Activated T-cell treated with anti-CD3 and anti-CD28 coated beads, Interleukin-2, amount 50 U/mL, for 4 hours (primary cell): Measurements from ENCODE around the gene SHISA7. TPM values are rescaled to one million over a fixed set of nuclear protein-coding genes. Genes with fewer than 3 reads are reported as not detected.
"Not testable (repeated sequence)": the region's sequence is repeated elsewhere in the genome, so short reads cannot be mapped to it uniquely, and the experiment has no call there.

ENCODE experiments used
- ATAC-seq, 2 donors: fragments of 200-7000 bp; cut with Tn5 transposase; one replicate each; pipeline ENCODE4 v1.10.0; 2021
- DNase-seq: peaks from one replicate; pipeline ENCODE4 v3.0.0-alpha.2; 2020
- H3K27me3 Mint-ChIP-seq: one replicate; pipeline ENCODE4 v1.8.0; 2021; ENCODE audit warnings: low read depth, mixed read lengths
- H3K36me3 Mint-ChIP-seq: one replicate; pipeline ENCODE4 v1.8.0; 2022; ENCODE audit warnings: mixed read lengths; ENCODE audit not compliant: insufficient read depth
- H3K4me1 Mint-ChIP-seq: one replicate; pipeline ENCODE4 v1.8.0; 2021; ENCODE audit warnings: low read depth, mixed read lengths
- H3K4me3 Mint-ChIP-seq: one replicate; pipeline ENCODE4 v1.8.0; 2021; ENCODE audit warnings: mild to moderate bottlenecking, moderate library complexity, mixed read lengths
- H3K9me3 Mint-ChIP-seq: one replicate; pipeline ENCODE4 v1.8.0; 2021; ENCODE audit warnings: mixed read lengths
- total RNA-seq, 3 donors: library from RNA; stranded (reverse); gene quantifications; one replicate each; pipeline ENCODE4 v1.2.1, GENCODE V29; 2021

Gene SHISA7
- total RNA-seq, 3 donors from 2014 or later: not detected

DNA sequence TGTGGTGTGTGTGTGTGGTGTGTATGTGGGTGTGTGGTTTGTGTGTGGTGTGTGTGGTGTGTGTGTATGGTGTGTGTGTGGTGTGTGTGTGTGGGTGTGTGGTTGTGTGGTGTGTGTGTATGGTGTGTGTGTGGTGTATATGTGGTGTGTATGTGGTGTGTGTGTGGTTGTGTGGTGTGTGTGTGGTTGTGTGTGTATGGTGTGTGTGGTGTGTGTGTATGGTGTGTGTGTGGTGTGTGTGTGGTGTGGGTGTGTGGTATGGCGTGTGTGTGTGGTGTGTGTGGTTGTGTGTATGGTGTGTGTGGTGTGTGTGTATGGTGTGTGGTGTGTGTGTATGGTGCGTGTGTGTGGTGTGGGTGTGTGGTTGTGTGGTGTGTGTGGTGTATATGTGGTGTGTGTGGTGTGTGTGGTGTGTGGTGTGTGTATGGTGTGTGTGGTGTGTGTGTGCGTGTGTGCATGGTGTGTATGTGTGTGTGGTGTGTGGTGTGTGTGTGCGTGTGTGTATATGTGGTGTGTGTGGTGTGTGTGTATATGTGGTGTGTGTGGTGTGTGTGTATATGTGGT is 8.7 kb downstream of the SHISA7 start:
- H3K4me3 Mint-ChIP-seq: no peak overlapping the region
- H3K9me3 Mint-ChIP-seq: no peaks in the 10 kb centered on the region
- ATAC-seq (no peak), DNase-seq (no peak)
- no peaks in the 10 kb centered on the region for H3K36me3 Mint-ChIP-seq
- H3K4me1 Mint-ChIP-seq: no peaks in the 10 kb centered on the region
- H3K27me3 Mint-ChIP-seq: peaks cover 56% of the 10 kb centered on the region

DNA sequence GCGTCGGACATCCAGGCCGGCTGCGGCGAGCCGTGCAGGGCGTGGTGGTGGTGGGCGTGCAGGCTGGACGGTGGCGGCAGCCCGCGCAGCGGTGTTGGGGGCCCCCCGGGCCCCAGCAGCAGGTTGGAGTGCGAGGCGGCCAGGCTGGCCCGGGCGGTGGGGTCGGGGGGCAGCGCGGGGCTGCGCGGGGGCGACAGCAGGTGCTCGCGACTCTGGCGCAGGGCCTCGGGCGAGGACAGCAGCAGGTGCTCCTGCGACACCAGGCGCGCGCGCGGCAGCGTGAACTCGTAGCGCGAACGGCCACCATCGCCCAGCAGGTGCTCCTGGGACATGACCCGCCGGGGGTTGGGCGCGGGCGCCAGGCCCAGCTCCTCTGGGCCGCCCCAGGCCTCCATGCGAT is 9.8 kb downstream of the SHISA7 start:
- Mint-ChIP-seq H3K36me3 (no peaks in the 10 kb centered on the region), H3K9me3 (no peaks in the 10 kb centered on the region), H3K27me3 (peaks cover 53% of the 10 kb centered on the region), H3K4me1 (no peaks in the 10 kb centered on the region), H3K4me3 (no peak overlapping the region)
- ATAC-seq (no peak), DNase-seq (no peak)

DNA sequence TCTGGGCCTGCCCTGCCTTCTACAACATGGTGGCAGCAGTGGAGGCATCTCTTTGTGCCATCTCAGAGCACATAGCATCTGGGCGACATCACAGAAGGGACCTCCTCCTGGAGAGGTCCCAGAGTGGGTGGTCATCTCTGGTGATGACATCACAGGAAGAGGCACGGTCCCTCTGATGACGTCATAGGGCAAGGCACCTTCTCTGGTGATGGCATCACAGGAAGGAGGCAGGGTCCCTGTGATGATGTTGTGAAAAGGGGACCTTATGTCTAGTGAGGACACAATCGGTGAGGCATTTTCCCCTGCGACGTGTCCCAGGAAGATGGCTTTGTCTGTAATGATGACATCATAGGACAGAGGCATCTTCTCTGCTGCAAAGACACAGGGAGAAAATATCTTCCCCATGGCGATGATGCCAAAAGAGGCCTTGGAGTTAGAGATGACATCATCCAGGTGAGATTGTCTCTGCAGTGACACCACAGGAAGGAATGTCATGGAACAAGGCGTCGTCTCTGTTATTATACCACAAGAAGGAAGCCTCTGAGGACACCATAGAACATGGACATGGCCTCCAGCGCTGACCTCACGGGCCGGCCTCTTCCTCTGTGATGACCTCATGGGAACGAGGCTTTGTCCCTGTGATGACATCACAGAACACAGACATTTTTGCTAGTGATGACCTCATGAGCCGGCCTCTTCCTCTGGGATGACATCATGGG is 10.7 kb downstream of the SHISA7 start:
- no peaks in the 10 kb centered on the region for H3K4me1 Mint-ChIP-seq
- peaks cover 50% of the 10 kb centered on the region for H3K27me3 Mint-ChIP-seq
- H3K36me3 Mint-ChIP-seq: no peaks in the 10 kb centered on the region
- DNase-seq (no peak), ATAC-seq (no peak)
- no peaks in the 10 kb centered on the region for H3K9me3 Mint-ChIP-seq
- no peak overlapping the region for H3K4me3 Mint-ChIP-seq

DNA sequence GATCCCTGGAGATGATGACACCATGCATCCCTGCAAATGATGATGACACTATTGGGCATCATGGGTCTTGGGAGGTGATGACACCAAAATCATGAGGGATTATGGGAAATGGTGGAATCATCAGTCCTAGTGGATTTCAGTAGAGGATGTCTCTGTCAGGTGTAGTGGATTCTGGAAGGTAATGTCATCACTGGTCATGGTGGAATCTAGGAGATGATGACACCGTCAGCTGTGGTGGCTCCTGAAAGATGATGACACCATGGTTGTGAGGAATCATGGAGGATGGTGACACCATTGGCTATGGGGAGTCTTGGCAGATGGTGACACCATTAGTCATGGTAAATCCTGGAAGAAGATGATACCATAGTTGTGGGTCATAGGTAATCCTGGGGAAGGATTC is 11.9 kb downstream of the SHISA7 start:
- peaks cover 40% of the 10 kb centered on the region for H3K27me3 Mint-ChIP-seq
- no peaks in the 10 kb centered on the region for H3K4me1 Mint-ChIP-seq
- no peaks in the 10 kb centered on the region for H3K36me3 Mint-ChIP-seq
- DNase-seq: no peak
- ATAC-seq: no peak
- no peaks in the 10 kb centered on the region for H3K9me3 Mint-ChIP-seq
- no peak overlapping the region for H3K4me3 Mint-ChIP-seq

DNA sequence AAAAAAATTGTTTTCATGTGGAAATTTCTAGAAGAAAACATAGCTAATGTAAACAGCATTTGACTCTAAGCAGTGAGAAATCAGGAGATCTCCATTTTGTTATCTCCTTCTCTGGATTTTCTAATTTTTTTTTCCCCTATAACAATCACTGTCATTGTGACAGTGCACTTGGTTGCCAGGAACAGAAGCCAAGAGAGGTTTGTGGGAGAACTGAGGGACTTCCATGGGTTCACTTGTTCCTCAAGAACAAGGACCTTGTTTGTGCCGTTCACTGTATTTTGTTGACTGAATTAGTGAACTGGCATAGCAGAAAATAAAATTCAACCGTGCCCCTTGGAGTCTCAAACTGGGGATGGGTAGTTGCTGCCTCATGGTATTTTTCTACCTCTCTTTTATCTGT is 17.1 kb downstream of the SHISA7 start:
- DNase-seq: no peak
- H3K4me3 Mint-ChIP-seq: no peak overlapping the region
- H3K36me3 Mint-ChIP-seq: no peaks in the 10 kb centered on the region
- peaks cover 28% of the 10 kb centered on the region for H3K27me3 Mint-ChIP-seq
- no peak for ATAC-seq
- peaks cover 10% of the 10 kb centered on the region for H3K4me1 Mint-ChIP-seq
- no peaks in the 10 kb centered on the region for H3K9me3 Mint-ChIP-seq

DNA sequence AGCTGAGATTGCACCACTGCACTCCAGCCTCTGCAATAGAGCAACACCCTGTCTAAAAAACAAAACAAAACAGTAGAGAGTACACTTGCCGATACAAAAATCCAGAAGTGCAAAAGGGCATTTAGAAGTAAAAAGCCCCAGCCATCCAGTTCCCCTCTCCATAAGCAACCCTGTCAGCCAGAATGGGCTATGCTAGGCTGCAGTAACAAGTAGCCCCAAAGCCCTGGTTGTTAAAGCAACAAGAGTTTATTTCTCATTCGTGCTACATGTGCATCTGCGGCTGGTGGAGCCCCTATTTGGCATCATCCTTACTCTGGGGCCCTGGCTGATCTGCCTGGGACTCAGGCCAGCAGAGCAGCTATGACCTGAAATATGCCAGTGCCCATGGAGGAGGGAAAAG is 18.6 kb downstream of the SHISA7 start:
- Mint-ChIP-seq H3K27me3 (peaks cover 17% of the 10 kb centered on the region), H3K9me3 (no peaks in the 10 kb centered on the region), H3K4me1 (peaks cover 21% of the 10 kb centered on the region), H3K4me3 (no peak overlapping the region), H3K36me3 (no peaks in the 10 kb centered on the region)
- no peak for DNase-seq
- ATAC-seq: no peak

DNA sequence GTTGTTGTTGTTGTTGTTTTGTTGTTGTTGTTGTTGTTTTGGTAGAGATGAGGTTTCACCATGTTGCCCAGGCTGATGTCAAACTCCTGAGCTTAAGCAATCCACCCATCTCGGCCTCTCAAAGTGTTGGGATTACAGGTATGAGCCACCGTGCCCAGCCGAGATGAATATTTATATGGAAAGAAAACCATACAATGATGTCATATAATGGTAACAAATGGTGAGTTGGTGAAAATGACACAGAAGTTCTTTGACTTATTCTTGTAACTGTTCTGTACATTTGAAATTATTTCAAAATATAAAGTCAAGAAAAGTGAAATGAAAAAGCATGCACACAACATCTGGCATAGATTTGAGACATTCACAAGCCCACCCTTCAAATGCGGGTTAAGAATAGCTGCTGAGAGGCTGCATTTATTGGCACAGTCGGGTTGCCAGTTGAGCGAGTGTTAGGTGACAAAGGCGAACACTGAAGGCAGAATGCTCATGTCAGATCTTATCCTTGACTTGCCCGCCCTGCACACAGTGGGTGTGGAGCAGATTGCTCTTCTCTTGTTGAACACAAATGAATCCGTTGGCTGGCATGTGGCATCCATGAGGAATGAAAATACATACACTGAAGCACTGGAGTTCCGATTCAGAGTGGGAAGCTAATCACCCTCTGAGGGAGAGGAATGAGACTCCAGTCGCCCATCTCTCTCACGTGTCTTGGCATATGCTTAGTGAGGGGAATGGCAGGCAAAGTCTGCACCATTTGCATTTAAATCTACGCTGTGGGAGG is 19.7 kb downstream of the SHISA7 start:
- Mint-ChIP-seq H3K9me3 (no peaks in the 10 kb centered on the region), H3K4me1 (peaks cover 23% of the 10 kb centered on the region), H3K27me3 (peaks cover 9% of the 10 kb centered on the region), H3K4me3 (no peak overlapping the region), H3K36me3 (no peaks in the 10 kb centered on the region)
- DNase-seq (no peak), ATAC-seq (no peak)

DNA sequence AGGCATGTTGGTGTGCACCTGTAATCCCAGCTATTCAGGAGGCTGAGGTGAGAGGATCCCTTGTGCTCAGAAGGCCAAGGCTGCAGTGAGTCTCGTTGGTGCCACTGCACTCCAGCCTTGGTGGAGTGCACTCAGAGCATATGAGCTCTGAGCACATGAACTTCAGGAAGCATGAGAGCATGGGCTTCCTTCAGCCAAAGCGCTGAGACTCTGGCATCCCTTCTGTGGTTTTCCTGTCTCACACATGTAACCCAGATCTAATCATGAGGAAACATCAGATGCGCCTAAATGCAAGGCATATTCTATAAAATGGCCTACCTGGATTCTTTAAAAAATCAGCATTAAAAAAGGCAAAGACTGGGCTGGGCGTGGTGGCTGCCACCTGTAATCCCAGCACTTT is 21.8 kb downstream of the SHISA7 start:
- ATAC-seq: peak in 1 of 2 donors; percentile 23
- H3K4me1 Mint-ChIP-seq: peaks cover 28% of the 10 kb centered on the region
- H3K4me3 Mint-ChIP-seq: not testable (repeated sequence)

DNA sequence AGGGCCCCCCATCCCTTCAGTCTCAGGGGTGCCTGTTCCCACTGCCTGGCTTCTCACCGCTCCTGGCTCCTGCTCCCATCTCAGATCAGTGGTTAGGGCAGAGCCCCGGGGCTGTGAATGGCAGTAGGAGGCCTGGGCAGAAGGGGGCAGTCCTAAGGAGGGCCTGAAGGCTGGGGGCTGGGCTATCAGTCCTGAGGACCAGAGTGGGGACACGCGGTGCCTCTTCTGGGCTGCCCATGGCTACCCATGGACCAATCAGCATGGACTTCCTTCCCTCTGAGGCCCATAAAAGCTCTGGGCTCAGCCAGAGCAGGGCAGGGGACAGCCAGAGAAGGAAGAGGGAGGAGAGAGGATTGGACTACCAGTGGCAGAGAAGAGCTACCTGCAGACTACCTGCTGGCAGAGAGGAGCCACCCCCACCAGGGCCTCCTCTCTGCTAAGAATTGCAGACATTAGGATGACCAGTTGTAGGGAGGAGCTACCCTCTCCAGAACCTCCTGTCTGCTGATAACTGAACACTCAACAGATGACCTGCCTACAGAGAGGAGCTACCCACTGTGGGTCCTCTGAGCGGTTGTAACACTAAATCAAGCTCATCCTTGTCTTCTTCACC is 23.4 kb downstream of the SHISA7 start:
- Mint-ChIP-seq H3K27me3 (peaks cover 3% of the 10 kb centered on the region), H3K36me3 (no peaks in the 10 kb centered on the region), H3K4me3 (no peak overlapping the region), H3K9me3 (no peaks in the 10 kb centered on the region), H3K4me1 (peaks cover 28% of the 10 kb centered on the region)
- DNase-seq (no peak), ATAC-seq (no peak)

More for the DNA sequence above, 21.8 kb downstream of the SHISA7 start:
- H3K36me3 Mint-ChIP-seq, H3K27me3 Mint-ChIP-seq, DNase-seq, H3K9me3 Mint-ChIP-seq: not testable (repeated sequence)

DNA sequence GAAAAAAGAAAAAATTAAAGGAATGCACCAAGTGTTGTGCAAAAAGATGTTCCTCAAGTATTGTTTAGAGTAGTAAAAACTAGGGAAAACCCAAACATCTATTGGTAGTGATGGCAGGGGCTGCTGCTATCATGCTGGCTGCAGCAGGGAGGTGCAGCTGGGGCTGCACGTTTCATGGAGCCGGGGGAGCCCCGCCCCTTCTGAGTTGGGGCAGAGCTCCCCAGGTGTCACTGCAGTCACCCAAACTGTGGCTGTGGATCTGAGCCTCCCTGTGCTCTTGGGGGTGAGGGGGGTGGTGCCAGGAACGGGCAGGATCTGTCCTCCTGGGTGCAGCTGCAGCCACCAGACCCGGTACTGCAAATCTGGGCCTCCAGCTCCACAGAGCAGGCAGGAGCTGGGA is 24.0 kb downstream of the SHISA7 start:
- no peaks in the 10 kb centered on the region for H3K9me3 Mint-ChIP-seq
- peaks cover 28% of the 10 kb centered on the region for H3K4me1 Mint-ChIP-seq
- no peaks in the 10 kb centered on the region for H3K27me3 Mint-ChIP-seq
- no peak for ATAC-seq
- no peaks in the 10 kb centered on the region for H3K36me3 Mint-ChIP-seq
- no peak overlapping the region for H3K4me3 Mint-ChIP-seq
- DNase-seq: no peak

DNA sequence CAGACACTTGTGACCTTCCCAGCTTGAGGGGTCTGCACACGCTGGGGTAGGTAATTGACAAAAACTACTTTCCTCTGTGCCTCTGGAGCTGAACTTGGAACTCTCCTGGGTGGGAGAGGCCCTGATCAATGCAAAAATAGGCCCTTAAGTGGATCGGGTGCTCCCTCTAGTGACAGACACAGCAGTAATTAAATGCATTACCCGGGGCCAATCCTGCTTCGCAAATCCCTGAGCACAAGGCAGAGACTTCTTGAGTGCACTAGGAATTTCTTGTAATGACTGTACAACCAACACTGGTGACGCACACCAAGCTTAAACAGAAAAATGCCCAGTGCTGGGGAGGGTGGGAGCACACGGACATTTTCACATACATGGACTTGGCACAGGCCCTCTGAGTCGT is 24.9 kb downstream of the SHISA7 start:
- DNase-seq (peak; percentile 52), ATAC-seq (peak; percentile 72 to 77)
- H3K36me3 Mint-ChIP-seq: no peaks in the 10 kb centered on the region
- no peaks in the 10 kb centered on the region for H3K27me3 Mint-ChIP-seq
- H3K9me3 Mint-ChIP-seq: no peaks in the 10 kb centered on the region
- peaks cover 26% of the 10 kb centered on the region for H3K4me1 Mint-ChIP-seq
- no peak overlapping the region for H3K4me3 Mint-ChIP-seq

DNA sequence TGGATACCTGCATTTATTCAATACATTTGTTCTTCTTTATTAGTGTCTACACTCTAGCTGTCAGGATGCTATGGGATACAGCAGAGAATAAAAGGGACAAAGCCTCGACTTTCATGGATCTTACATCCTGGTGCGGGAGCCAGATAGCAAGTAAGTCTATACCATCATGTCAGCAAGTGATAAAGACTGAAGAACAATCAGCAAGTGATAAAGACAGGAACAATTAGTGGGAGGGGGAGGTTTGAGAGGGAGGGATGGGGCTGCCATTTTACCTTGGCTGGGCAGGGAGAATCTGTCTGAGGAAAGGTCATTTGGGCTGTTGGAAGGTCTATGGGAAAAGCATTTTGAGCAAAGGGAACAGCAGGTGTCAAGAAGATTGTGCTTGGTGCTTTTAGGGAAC is 32.9 kb downstream of the SHISA7 start:
- H3K4me1 Mint-ChIP-seq: peaks cover 18% of the 10 kb centered on the region
- no peaks in the 10 kb centered on the region for H3K9me3 Mint-ChIP-seq
- no peaks in the 10 kb centered on the region for H3K27me3 Mint-ChIP-seq
- DNase-seq (no peak), ATAC-seq (no peak)
- H3K36me3 Mint-ChIP-seq: peaks cover 14% of the 10 kb centered on the region
- no peak overlapping the region for H3K4me3 Mint-ChIP-seq

DNA sequence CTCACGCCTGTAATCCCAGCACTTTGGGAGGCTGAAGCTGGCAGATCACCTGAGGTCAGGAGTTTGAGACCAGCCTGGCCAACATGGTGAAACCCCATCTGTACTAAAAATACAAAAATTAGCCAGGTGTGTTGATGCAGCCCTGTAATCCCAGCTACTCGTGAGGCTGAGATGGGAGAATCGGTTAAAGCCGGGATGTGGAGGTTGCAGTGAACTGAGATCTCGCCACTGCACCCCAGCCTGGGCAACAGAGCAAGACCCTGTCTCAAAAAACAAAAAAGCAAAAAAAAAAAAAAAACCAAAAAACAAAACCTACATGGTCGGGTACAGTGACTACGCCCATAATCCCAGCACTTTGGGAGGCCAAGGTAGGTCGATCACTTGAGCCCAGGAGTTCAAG is 33.9 kb downstream of the SHISA7 start:
- Mint-ChIP-seq H3K4me1 (peaks cover 18% of the 10 kb centered on the region), H3K36me3 (peaks cover 16% of the 10 kb centered on the region)
- H3K9me3 Mint-ChIP-seq, ATAC-seq, H3K27me3 Mint-ChIP-seq, H3K4me3 Mint-ChIP-seq, DNase-seq: not testable (repeated sequence)

DNA sequence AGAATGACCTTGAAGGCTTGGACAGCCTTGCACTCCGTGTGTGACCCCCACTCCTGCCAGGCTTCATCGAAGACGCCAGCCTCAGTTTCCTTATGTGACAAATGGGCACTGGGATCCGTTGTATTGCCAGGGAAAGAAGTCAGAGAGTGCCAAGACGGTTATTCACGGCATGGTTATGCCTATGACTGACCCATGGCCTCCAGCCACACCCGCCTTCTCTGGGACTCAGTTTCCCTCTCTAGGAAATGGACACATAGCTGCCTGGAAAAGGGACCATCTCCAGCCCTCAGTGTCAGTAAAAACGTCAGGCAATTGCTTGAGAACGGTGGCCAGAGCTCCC is 34.6 kb downstream of the SHISA7 start:
- DNase-seq: no peak
- Mint-ChIP-seq H3K9me3 (no peaks in the 10 kb centered on the region), H3K27me3 (no peaks in the 10 kb centered on the region), H3K36me3 (peaks cover 19% of the 10 kb centered on the region), H3K4me3 (peak overlapping the region; percentile 92), H3K4me1 (peaks cover 18% of the 10 kb centered on the region)
- no peak for ATAC-seq
